NK-92 (cell line): ENCODE data around the gene CST4.
"Not testable (repeated sequence)": the region's sequence is repeated elsewhere in the genome, so short reads cannot be mapped to it uniquely, and the experiment has no call there.

ENCODE experiments used
- DNase-seq: peaks from one replicate; lab custom pipeline; 2025; ENCODE audit not compliant: unreplicated experiment; lab: John Stamatoyannopoulos, UW

Gene CST4

DNA sequence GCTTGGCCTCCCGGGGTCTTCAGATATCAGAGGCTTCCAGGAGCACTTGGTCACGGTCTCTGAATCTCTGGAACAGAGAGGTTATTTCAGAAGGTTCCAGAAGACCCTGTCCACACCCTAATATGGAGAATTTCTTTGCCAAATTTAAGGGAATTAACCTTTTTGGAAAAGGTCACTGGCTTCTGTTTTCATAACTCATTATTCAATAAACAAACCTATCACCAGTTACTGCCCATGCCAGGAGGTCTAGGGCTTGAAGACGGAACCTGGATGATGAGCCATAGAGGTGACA lies 507 bp upstream of the CST4 start:
- DNase-seq, result no peak

DNA sequence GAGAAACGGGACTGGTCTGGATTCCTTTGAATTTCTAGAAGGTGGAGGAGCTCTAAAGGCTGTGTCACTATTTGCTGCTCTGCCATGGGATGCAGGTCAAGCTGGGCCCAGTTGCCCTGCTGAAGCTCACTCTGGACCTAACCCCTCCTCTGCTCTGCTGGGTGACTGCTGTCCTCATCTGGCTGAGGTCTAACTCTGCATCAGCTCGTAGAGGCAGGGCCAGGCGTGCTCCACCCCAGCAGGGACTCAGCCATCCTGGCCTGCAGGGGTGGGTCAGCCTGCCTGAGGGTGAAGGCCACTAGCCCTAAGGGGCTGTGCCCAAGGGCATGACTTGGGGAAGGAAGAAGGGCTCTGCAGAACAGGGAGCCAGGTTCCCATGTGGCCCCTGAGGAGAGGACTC lies 852 bp downstream of the CST4 start:
- no peak for DNase-seq

DNA sequence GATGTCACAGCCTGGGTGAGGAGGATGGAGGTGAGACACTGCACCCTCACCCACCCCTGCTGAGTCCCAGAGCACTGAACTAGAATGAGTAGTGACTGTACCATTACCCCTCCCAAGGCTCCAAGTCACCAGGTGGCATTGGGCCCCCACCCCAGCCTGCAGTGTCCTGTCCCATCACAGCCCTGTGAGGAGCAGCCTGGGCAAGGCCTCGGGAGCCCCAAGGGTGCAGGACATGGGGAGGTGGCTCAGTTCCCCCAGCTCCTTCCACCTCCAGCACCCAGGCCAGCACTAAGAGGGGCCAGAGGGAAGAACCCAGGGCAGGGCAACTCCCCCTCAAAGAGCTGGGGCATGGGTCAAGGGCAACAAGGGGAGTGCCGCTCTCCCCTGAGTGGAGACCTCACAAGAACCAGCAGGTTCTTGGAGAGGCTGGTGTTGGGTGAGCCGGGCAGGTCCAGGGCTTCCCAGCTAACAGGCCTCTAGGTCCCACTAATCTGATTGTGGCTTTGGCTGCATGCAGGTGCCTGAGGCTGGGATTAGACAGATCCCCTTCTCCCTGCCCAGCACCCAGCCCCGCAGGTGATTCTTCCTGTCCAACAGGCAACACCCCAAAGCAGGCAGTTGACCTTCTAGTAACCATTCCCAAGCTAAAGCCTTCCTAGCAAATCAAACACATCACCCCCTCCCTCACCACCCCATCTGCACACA lies 2.6 kb downstream of the CST4 start:
- no peak for DNase-seq

DNA sequence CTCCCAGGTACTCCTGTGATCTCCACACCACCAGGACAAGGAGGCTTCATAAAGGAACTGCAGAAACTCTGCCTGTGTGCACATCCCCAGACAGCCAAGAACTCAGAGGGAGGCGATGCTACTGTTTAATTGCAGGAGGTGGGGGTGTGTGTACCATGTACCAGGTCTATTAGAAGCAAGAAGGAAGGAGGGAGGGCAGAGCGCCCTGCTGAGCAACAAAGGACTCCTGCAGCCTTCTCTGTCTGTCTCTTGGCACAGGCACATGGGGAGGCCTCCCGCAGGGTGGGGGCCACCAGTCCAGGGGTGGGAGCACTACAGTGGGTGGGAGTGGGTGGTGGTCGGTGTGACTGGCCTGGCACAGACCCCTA lies 3.3 kb downstream of the CST4 start:
- not testable (repeated sequence) for DNase-seq

DNA sequence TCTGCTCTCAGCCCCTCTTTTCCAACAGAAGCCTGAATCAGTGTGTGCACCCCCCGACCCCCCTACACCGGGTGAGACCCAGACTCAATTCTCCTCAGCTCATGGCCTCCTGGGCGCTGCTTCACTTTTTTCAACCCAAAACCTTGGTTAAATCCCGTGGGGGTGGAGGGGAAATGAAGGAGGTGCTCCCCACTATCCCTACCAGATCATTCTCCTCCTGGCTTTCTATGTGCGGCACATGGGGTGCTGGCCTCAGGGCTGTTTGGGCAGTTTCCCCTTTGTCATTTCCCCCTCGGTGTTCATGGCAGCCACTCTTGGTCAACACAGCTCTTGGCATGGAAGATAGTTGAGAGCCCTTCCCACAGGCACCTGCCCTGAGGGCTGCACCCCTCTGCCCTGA lies 4.6 kb downstream of the CST4 start:
- no peak for DNase-seq

DNA sequence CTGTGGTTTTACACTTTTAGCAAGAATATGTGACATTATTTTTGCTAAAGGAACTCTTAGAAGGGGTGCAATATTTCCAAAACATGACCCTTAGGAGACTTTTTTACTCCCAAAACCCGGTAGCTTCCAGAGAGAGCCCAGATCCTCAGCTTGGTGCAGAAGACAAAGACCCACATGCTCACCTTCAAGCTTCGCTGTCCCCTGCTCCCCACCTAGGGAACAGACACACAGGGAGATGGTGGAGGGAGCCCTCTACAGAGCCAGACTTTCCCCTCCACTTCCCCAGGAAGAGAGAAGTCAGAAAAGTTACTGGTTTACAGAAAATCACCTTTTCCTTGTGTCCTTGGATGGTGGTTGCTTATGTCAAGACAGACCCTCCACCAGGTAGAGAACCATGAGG lies 5.0 kb downstream of the CST4 start:
- DNase-seq, result no peak

DNA sequence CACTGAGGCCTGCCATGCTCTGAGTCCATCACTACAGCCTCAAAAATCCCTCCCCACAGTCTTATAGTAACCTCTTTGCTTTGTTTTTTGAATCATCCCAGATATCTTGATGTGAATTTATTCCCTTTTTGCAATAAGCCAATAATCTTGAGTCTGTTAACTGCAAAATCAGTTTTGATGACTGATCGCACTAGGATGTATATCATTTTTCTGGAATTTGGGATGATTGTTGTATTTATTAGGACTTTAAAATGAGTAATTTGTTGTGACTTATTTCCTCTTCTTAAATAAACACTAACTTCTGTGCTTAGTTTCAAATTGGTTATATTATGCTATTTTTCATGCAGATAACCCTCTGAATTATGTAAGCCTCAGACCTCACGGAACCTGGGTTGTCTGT lies 5.6 kb downstream of the CST4 start:
- no peak for DNase-seq

DNA sequence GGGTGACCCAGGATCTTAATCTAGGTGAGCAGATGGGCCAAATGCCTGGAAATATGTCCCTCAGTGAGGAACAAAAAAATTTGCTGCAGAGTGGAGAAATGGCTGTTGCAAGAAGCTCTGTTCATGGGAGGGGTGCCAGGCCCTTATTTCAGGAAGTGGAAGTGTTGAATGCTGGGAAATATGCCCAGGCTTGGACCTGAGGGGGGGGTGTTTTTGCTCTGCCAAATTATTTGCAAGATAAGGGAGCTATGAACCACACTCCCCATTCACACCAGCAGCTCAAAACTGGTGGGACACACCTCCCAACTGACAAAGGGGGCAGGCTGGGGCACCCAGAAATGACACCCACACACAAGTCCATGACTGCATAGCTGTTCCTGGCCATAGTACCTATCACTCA lies 8.7 kb downstream of the CST4 start:
- no peak for DNase-seq

DNA sequence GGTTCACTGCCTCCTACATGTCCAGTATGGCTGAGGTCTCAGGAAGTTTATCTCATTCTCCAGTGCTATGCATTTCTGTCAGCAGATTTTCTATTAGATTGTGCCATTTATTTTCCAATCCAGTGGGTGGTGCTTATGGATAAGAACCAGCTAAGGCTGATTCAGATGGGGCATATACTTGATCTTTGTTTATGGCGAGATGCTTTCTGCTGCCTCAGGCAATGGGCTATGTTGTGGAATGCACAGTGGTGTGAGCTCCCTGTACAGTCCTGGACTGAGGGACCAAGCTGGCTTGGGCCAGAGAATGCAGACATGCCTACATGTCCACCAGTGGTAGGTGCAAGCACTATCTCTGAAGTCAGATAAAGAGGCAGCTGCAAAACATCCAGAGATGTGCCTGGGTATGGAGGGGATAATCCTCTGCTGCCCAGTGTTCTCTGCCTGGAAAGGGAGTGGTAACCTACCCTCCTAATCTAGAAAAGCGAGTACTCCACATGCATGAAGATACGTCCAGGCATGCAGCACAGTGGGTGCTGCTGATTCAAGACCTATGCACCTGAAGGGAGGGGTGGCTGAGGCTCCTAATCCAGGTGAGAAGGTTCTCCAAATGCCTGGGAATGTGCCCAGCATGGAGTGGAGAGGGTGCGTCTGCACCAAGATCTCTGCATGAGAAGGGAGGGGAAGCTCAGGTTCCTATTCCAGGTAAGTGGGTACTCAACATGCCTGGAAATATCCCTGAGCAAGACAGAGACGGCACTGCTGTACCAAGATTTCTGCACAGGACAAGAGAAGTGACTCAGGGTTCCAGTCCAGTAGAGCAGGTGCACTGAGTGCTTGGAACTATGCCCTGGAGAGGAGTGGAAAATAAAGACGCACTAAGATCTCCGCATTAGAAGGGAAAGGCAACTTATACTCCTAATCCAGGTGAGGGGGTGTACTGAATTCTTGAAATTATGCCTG lies 9.4 kb downstream of the CST4 start:
- no peak for DNase-seq

DNA sequence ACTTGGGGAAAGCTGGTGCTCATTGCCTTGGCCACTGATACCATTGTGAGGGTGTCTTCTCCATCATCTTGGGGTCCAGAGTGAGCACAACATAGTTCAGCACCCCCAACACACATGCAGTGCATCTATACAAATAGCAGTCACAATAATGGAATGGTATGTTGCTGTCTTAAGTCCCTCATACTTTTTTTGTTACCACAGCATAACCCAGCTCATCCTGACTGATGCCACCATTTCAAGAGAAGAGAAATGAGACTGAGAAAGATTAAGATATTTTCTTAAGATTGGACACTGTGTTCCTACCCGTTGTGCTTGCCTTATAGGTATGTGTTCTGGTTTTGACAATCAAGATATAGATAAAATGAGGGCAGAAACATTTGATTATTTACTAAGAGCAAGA lies 15.6 kb downstream of the CST4 start:
- no peak for DNase-seq

DNA sequence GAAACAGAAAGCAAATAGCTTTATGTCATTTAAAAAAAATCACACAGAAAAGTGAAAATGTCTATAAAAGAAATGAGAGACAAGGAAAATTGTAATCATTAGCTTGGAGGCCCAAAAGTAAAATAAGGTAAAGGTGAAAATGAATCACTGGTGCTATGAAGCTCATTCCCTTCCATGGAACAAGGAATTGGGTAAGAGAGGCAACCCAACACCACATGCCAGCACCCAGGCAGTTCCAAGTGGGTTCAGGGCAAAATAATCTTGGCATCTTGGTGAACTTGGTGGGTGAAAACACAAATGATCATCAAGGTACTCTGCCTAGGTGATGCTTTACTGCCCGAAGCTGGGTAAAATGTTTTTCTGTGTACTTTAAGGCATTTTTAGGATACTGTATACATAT lies 16.7 kb downstream of the CST4 start:
- DNase-seq, result no peak

DNA sequence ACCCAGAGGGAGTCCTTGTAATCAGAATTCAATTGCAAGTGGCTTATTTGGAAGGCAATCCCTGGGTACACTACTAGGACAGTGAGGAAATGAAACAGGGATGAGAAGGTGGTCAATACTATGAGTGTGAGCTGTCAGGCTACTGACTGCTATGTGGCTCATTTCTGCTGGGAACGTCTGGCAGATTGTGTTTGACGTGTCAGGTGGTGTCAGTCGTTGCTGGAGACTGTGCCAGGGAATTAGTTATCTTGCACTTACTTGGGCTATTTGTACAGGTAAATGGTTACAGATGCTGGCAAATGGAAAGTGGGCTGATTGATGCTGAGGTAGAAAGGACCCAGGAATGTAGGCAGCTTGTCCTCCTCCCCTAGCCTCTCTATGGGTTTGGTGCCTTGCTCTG lies 17.4 kb downstream of the CST4 start:
- DNase-seq, result no peak

DNA sequence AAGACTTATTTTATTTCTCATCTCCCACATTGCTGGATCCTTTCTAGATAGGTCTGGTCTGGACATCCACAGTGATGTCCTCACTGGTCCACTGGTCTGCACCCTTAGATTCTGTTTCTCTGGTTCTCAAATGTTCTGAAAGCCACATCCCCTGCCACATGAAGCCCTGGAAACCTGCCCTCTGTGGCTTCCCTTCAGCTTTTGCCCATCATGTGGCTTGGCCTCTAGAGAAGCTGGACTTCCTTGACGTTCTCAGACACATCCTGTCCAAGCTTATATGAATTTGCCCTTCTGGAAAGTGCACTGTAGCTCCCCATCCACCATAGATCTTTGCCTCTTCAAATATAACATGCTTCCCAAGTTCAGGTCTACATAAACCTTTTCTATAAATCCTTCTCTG lies 18.5 kb downstream of the CST4 start:
- no peak for DNase-seq

DNA sequence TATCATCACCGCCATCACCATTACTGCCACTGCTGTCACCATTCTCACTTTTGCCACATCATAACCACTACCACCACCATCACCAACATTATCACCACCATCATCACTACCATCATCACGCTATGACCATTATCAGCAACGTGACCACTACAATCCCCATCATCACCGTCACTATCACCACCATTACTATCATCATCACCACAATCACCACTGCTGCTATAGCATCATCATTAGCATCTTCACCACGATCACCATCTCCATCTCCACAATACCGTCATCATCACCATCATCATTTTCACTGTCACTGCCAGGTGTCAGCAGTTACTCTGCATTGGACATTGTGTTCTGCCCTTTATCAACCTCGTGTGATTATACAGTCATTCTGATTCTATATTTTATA lies 19.0 kb downstream of the CST4 start:
- no peak for DNase-seq

DNA sequence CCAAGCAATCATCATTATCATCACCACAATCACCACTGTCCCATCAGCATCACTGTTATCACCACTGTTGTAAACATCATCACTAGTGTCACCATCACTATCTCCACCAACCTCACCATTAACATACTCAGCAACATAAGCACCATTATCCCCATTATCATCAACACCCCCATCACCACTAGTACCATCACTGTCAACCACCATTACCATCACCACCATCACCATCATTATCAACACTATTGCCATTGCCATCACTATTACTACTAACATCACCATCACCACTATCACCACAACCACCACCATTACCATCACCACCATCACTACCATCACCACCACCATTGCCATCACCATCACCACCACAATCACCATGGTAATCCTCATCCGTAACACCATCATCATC lies 19.5 kb downstream of the CST4 start:
- DNase-seq, result no peak

DNA sequence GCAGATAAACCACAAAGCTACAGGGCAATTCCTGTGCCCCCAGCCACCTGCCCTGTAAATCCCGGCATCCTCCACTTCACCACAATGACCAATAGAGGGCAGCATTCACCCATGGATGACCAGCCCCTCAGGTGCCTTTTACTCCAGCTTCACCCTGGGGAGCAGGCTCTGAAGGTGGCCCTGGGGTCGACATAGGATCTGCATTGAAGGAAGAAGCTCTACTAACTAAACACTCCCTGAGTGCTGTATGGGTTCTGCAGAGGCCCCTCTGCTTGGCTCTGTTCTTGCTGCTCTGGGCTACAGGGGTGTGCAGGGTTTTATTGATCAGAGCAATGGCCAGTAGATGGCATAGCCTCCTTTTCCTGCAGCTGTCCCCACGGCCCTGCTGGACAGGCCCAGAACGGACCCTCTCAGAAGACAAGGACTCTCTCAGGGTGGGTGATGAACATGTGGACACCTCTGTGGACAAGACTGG lies 20.3 kb downstream of the CST4 start:
- DNase-seq, result no peak

DNA sequence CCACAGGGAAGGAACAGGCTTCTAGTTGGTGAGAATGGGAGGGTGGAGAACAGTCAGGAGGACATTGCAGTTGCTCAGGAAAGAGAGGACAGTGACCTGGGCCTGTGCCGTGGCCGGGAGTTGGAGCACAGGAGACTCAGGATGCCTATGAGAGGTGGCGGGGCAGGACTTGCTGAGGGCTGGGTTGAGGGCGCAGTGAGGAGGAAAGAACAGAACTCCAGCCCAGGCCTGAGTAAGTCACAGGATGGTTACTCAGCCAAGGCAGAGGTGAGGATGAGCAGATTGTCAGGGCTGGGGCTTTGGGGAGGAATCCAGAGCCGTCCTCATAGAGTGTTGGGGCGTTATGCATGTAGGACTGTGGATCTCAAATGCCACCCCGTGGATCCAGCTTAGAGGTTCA lies 21.2 kb downstream of the CST4 start:
- DNase-seq, result no peak

DNA sequence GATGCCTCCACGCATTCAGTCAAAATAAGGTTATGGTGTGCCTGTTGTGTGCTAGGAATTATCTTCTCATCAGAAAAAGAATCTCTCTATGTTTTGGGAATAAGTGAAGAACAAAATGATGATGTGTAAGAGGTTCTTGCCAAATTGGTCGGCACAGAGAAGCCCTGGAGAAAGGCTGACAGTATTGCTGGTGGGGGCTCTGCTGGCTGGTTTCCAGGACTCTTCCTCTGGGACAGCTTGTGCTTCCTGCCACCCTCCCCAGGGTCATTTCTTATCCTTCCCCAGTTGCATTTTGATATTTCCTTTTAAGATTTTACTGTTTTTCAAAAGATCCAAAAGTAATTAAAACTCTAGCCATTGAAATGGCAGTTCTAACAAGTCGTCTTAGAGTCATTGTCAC lies 22.1 kb downstream of the CST4 start:
- no peak for DNase-seq

DNA sequence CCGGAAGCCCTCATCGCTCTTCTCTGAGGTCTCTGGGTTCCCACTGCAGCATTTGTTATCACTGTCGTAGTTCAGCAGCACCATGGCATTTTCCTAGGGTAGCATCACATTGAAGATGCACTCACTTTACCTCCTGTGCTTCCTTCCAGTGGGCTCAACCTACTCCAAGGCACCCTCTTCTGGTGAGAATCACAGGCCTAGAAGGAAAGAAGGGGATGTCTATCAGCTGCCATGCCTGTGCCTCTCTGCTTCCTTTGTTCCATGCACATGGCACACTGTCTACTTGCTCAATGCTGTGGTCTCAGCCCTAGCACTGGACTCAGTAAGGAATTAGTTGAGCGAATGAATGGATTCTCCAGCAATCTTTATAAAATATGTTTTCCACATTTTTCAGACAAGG lies 22.6 kb downstream of the CST4 start:
- no peak for DNase-seq

DNA sequence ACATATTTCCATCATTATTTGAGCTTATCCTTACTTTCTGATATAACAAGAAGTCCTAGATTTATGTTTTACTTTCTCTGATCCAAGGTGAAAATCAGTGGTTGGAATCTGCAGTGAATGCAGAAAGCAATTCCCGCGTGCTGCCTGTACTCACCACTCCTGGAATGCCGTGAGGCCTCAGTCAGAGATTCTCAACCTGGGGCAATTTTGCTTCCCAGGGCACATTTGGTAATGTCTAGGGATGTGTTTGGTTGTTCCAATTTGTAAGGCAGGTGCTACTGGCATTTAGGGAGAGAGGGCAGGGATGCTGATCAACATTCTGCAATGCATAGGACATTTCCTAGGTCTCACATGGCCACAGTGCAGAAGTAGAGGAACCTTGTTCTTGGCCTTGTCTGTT lies 23.9 kb downstream of the CST4 start:
- no peak for DNase-seq

DNA sequence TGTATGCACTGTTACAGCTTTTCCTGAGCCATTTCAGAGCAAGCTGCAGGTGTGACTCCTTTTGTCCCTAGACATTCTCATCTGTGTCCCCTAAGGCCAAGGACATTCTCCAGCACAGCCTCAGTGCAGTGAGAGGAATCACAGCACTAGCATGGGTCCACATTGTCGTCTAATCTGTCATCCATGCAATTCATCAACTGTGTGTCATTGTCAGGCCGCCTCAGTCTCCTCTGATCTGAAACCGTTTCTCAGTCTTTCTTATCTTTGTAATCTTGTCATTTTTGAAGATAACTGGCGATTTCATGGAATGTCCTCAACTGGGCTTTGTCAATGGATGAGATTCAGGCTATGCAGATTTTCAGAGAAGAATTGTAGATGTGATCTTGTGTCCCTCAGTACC lies 24.8 kb downstream of the CST4 start:
- DNase-seq, result not testable (repeated sequence)

DNA sequence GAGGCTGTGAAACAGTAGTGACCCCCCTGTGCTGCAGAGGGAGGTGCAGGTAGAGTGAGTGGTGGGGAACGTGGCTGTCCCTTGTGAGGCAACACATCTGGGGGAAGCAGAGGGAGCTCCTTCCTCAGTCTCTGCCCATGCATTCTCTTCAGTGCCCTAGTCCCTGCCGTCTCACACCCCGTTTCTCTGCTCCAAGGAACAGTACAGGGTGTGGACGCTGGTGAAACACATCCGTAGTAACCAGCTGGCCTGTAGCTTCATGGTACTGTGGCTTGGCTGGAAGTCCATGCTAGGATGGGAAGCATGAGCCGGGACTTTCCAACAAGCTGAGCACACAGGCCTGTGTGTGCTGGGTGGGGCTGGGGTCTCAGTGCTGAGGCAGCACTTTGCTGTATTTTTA lies 25.7 kb downstream of the CST4 start:
- no peak for DNase-seq
